NOMO-1 (cell line): ENCODE results near the gene CYP2R1.
A peak's percentile ranks its signal among the peaks of the same experiment; 100 is the strongest.
"Not testable (repeated sequence)": the region's sequence is repeated elsewhere in the genome, so short reads cannot be mapped to it uniquely, and the experiment has no call there.

Source experiments
- DNase-seq, 2 experiments: peaks; one replicate each; lab custom pipeline; 2025; ENCODE audit not compliant: unreplicated experiment in 2 of 2; lab: John Stamatoyannopoulos, UW

Gene CYP2R1

GRCh38 chr11:14892577-14892976 is 546 bp upstream of the CYP2R1 start:
- DNase-seq, result no peak

GRCh38 chr11:14891143-14892035 is 642 bp downstream of the CYP2R1 start:
- peak; percentile 85 to 89 for DNase-seq

GRCh38 chr11:14886513-14886912 is 5.5 kb downstream of the CYP2R1 start:
- no peak for DNase-seq

- no peak for DNase-seq
Measured at GRCh38 chr11:14884667-14885273, 7.3 kb downstream of the CYP2R1 start.

GRCh38 chr11:14883683-14884082 is 8.3 kb downstream of the CYP2R1 start:
- not testable (repeated sequence) for DNase-seq

- no peak for DNase-seq
Measured at GRCh38 chr11:14882196-14882595, 9.8 kb downstream of the CYP2R1 start.

GRCh38 chr11:14881576-14882193 is 10.3 kb downstream of the CYP2R1 start:
- DNase-seq, result no peak

- no peak for DNase-seq
Measured at GRCh38 chr11:14875163-14875562, 16.9 kb downstream of the CYP2R1 start.

- no peak for DNase-seq
Measured at GRCh38 chr11:14873632-14874031, 18.4 kb downstream of the CYP2R1 start.

GRCh38 chr11:14872032-14872431 is 20.0 kb downstream of the CYP2R1 start:
- no peak for DNase-seq

- not testable (repeated sequence) for DNase-seq
Measured at GRCh38 chr11:14863775-14864174, 28.3 kb downstream of the CYP2R1 start.

GRCh38 chr11:14861680-14862079 is 30.4 kb downstream of the CYP2R1 start:
- DNase-seq, result no peak

- no peak for DNase-seq
Measured at GRCh38 chr11:14860511-14860910, 31.5 kb downstream of the CYP2R1 start.

GRCh38 chr11:14858404-14858803 is 33.6 kb downstream of the CYP2R1 start:
- no peak for DNase-seq

GRCh38 chr11:14857621-14858020 is 34.4 kb downstream of the CYP2R1 start:
- DNase-seq, result no peak

GRCh38 chr11:14855890-14856289 is 36.1 kb downstream of the CYP2R1 start:
- DNase-seq, result no peak

GRCh38 chr11:14854057-14854456 is 38.0 kb downstream of the CYP2R1 start:
- DNase-seq, result no peak

GRCh38 chr11:14852571-14853177 is 39.4 kb downstream of the CYP2R1 start:
- DNase-seq, result no peak

- no peak for DNase-seq
Measured at GRCh38 chr11:14842002-14842401, 50.0 kb downstream of the CYP2R1 start.

GRCh38 chr11:14835496-14836492 is 56.2 kb downstream of the CYP2R1 start:
- no peak for DNase-seq
